Activated naive CD8-positive, alpha-beta T cell treated with anti-CD3 and anti-CD28 coated beads, Interleukin-2, amount 50 U/mL, for 16 hours (primary cell): Measurements from ENCODE around the gene NCKAP5L.
A peak's percentile ranks its signal among the peaks of the same experiment; 100 is the strongest.
"Not testable (repeated sequence)": the region's sequence is repeated elsewhere in the genome, so short reads cannot be mapped to it uniquely, and the experiment has no call there.

Source experiments
- DNase-seq: peaks from one replicate; pipeline ENCODE4 v3.0.0-alpha.2; 2020; ENCODE audit warnings: low read depth, low spot score

Gene NCKAP5L

GRCh38 chr12:49783917-49784676, 44.1 kb downstream of the NCKAP5L start:
- DNase-seq, result no peak

GRCh38 chr12:49780914-49781313, 47.3 kb downstream of the NCKAP5L start:
- DNase-seq, result not testable (repeated sequence)

GRCh38 chr12:49779581-49779980, 48.6 kb downstream of the NCKAP5L start:
- no peak for DNase-seq

- peak; percentile 54 for DNase-seq
Observed at GRCh38 chr12:49777800-49778748, 50.1 kb downstream of the NCKAP5L start.

GRCh38 chr12:49777341-49777740, 50.9 kb downstream of the NCKAP5L start:
- DNase-seq, result no peak

- DNase-seq, result no peak
Observed at GRCh38 chr12:49776858-49777257, 51.4 kb downstream of the NCKAP5L start.

- DNase-seq, result peak; percentile 19
Observed at GRCh38 chr12:49776413-49776812, 51.8 kb downstream of the NCKAP5L start.

GRCh38 chr12:49773102-49773501, 55.1 kb downstream of the NCKAP5L start:
- not testable (repeated sequence) for DNase-seq

GRCh38 chr12:49767333-49767732, 60.9 kb downstream of the NCKAP5L start:
- DNase-seq, result no peak

- no peak for DNase-seq
Observed at GRCh38 chr12:49766115-49766455, 62.1 kb downstream of the NCKAP5L start.

GRCh38 chr12:49764126-49764525, 64.1 kb downstream of the NCKAP5L start:
- no peak for DNase-seq

- DNase-seq, result peak; percentile 53
Observed at GRCh38 chr12:49763006-49763591, 65.1 kb downstream of the NCKAP5L start.

- no peak for DNase-seq
Observed at GRCh38 chr12:49762468-49762847, 65.8 kb downstream of the NCKAP5L start.

- DNase-seq, result no peak
Observed at GRCh38 chr12:49761677-49762467, 66.3 kb downstream of the NCKAP5L start.

- no peak for DNase-seq
Observed at GRCh38 chr12:49750996-49751393, 77.2 kb downstream of the NCKAP5L start.

GRCh38 chr12:49750027-49750995, 77.9 kb downstream of the NCKAP5L start:
- no peak for DNase-seq

GRCh38 chr12:49748800-49749199, 79.4 kb downstream of the NCKAP5L start:
- DNase-seq, result no peak

- DNase-seq, result no peak
Observed at GRCh38 chr12:49748306-49748705, 79.9 kb downstream of the NCKAP5L start.

- no peak for DNase-seq
Observed at GRCh38 chr12:49744363-49744885, 83.8 kb downstream of the NCKAP5L start.
